H1 (cell line): ENCODE results near the gene OR4Q2.

Source experiments
- BRCA1 ChIP-seq: IDR thresholded peaks from 2 replicates; pipeline ENCODE4 v1.6.1; 2012; ENCODE audit warnings: low read depth, low read length, improper control_type of control experiment
- EZH2 ChIP-seq: fragments of 200-600 bp; sonication (generic); IDR thresholded peaks from 2 replicates; pipeline ENCODE4 v1.7.1; 2012; ENCODE audit warnings: low read depth, mild to moderate bottlenecking, moderate library complexity, low read length, inconsistent platforms; ENCODE audit not compliant: severe bottlenecking
- HDAC6 ChIP-seq: IDR thresholded peaks from one replicate; pipeline ENCODE4 v1.7.1; 2012; ENCODE audit warnings: low read depth, mild to moderate bottlenecking, inconsistent platforms, low read length, moderate library complexity
- KDM1A ChIP-seq: fragments of 200-600, 300-600 bp; sonication (generic); IDR thresholded peaks from 2 replicates; pipeline ENCODE4 v1.7.1; 2016; ENCODE audit warnings: mild to moderate bottlenecking, low read length, borderline replicate concordance
- POLR2A ChIP-seq, 2 experiments: IDR thresholded peaks; 1 replicate in 1 of 2; 2 replicates in 1 of 2; pipeline ENCODE4 v1.6.1; 2011; ENCODE audit warnings: low read depth in 2 of 2, low read length in 2 of 2, mild to moderate bottlenecking in 2 of 2; ENCODE audit errors: control extremely low read depth in 1 of 2
- POLR2AphosphoS5 ChIP-seq: IDR thresholded peaks from 2 replicates; pipeline ENCODE4 v1.6.1; 2011; ENCODE audit warnings: low read depth, low read length
- RAD21 ChIP-seq, 2 experiments: IDR thresholded peaks in 1 of 2; conservative IDR thresholded peaks in 1 of 2; 2 replicates each; pipeline ENCODE4 v1.6.1; 2011; ENCODE audit warnings: low read depth in 2 of 2, low read length in 2 of 2, improper control_type of control experiment in 1 of 2, inconsistent platforms in 1 of 2, mild to moderate bottlenecking in 1 of 2, moderate library complexity in 1 of 2
- RBBP5 ChIP-seq: IDR thresholded peaks from 2 replicates; pipeline ENCODE4 v1.7.1; 2012; ENCODE audit warnings: low read depth, mild to moderate bottlenecking, inconsistent platforms, low read length, moderate library complexity, borderline replicate concordance
- RFX5 ChIP-seq: IDR thresholded peaks from 2 replicates; pipeline ENCODE4 v1.6.1; 2011; ENCODE audit warnings: low read depth, low read length, improper control_type of control experiment, borderline replicate concordance
- RNF2 ChIP-seq: fragments of 200-900, 300-1000 bp; sonication (generic); IDR thresholded peaks from 2 replicates; pipeline ENCODE4 v1.7.1; 2016; ENCODE audit warnings: borderline replicate concordance, low read depth, mild to moderate bottlenecking, antibody characterized with exemption, low read length; ENCODE audit not compliant: poor library complexity, severe bottlenecking; ENCODE audit errors: missing control alignments
- SIN3A ChIP-seq, 2 experiments: IDR thresholded peaks in 1 of 2; conservative IDR thresholded peaks in 1 of 2; 2 replicates each; pipeline ENCODE4 v1.6.1; 2011 to 2012; ENCODE audit warnings: low read length in 2 of 2, improper control_type of control experiment in 1 of 2, low read depth in 1 of 2, mild to moderate bottlenecking in 1 of 2
- TAF1 ChIP-seq: IDR thresholded peaks from 2 replicates; pipeline ENCODE4 v1.6.1; 2011; ENCODE audit warnings: mild to moderate bottlenecking, low read depth, low read length
- TF ChIP-seq, protein P1 (sequence below), 3 experiments: IDR thresholded peaks; 1 replicate in 2 of 3; 2 replicates in 1 of 3; pipeline versions ENCODE4 v1.5.1 to v1.6.1; 2011; ENCODE audit warnings: low read length in 3 of 3, mild to moderate bottlenecking in 3 of 3, inconsistent platforms in 2 of 3, low read depth in 1 of 3, moderate library complexity in 1 of 3; ENCODE audit not compliant: insufficient read depth in 1 of 3; ENCODE audit errors: control extremely low read depth in 1 of 3

- TF ChIP-seq BRCA1 (no peak), POLR2AphosphoS5 (no peak), RBBP5 (no peak), RNF2 (no peak), POLR2A (IDR thresholded peaks at IDR 0.05; ENCODE audit: control extremely low read depth in 1 of 2, low read depth in 2 of 2, low read length in 2 of 2) (no peak), KDM1A (no peak), RFX5 (no peak), SIN3A (conservative IDR thresholded peaks at IDR 0.05 in 1 of 2, IDR thresholded peaks at IDR 0.05 in 1 of 2; ENCODE audit: low read depth in 1 of 2, low read length in 2 of 2) (no peak), TAF1 (no peak), HDAC6 (no peak), RAD21 (IDR thresholded peaks at IDR 0.05 in 1 of 2, conservative IDR thresholded peaks at IDR 0.05 in 1 of 2; ENCODE audit: low read depth in 2 of 2, low read length in 2 of 2) (no peak), EZH2 (no peak)
- TF ChIP-seq, protein P1, sequence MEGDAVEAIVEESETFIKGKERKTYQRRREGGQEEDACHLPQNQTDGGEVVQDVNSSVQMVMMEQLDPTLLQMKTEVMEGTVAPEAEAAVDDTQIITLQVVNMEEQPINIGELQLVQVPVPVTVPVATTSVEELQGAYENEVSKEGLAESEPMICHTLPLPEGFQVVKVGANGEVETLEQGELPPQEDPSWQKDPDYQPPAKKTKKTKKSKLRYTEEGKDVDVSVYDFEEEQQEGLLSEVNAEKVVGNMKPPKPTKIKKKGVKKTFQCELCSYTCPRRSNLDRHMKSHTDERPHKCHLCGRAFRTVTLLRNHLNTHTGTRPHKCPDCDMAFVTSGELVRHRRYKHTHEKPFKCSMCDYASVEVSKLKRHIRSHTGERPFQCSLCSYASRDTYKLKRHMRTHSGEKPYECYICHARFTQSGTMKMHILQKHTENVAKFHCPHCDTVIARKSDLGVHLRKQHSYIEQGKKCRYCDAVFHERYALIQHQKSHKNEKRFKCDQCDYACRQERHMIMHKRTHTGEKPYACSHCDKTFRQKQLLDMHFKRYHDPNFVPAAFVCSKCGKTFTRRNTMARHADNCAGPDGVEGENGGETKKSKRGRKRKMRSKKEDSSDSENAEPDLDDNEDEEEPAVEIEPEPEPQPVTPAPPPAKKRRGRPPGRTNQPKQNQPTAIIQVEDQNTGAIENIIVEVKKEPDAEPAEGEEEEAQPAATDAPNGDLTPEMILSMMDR (IDR thresholded peaks at IDR 0.05; ENCODE audit: control extremely low read depth in 1 of 3, insufficient read depth in 1 of 3, low read depth in 1 of 3, low read length in 3 of 3), result no peak
Measured at GRCh38 chr14:20035449-20035848, 33.5 kb downstream of the OR4Q2 start.
